A549 (cell line): ENCODE measurements around the gene RAPGEF5.

Experiments used
- CEBPB ChIP-seq, 2 experiments: fragments of >200 bp in 1 of 2; sonication (Bioruptor Twin) in 1 of 2; formaldehyde crosslinking in 1 of 2; IDR thresholded peaks; 2 replicates each; pipeline ENCODE4 v1.6.1; 2012 to 2016
- CHD4 ChIP-seq: fragments of 200-600 bp; sonication (generic); IDR thresholded peaks from 2 replicates; pipeline ENCODE4 v1.6.1; 2016; ENCODE audit warnings: antibody characterized with exemption, mild to moderate bottlenecking, borderline replicate concordance
- CTCF ChIP-seq: fragments of >200 bp; sonication (Bioruptor Twin); formaldehyde crosslinking; IDR thresholded peaks from 3 replicates; pipeline ENCODE4 v1.5.1; 2016
- EHMT2 ChIP-seq: fragments of 200-600 bp; sonication (generic); IDR thresholded peaks from 2 replicates; pipeline ENCODE4 v1.6.1; 2016; ENCODE audit warnings: antibody characterized with exemption, low read depth, mild to moderate bottlenecking, moderate library complexity
- EP300 ChIP-seq, 2 experiments: fragments of >200 bp; sonication (Bioruptor Twin); formaldehyde crosslinking; IDR thresholded peaks; 2 replicates in 1 of 2; 3 replicates in 1 of 2; pipeline ENCODE4 v1.6.1; 2016 to 2017
- JUNB ChIP-seq: fragments of >200 bp; sonication (Bioruptor Twin); formaldehyde crosslinking; IDR thresholded peaks from 2 replicates; pipeline ENCODE4 v1.6.1; 2016
- MAZ ChIP-seq: fragments of 150-350 bp; IDR thresholded peaks from 2 replicates; pipeline ENCODE4 v1.6.1; 2014; ENCODE audit warnings: antibody characterized with exemption, low read depth, low read length, borderline replicate concordance
- POLR2A ChIP-seq: IDR thresholded peaks from 2 replicates; pipeline ENCODE4 v1.6.1; 2012; ENCODE audit warnings: mild to moderate bottlenecking, low read length
- RNF2 ChIP-seq: fragments of 200-600 bp; sonication (generic); IDR thresholded peaks from 2 replicates; pipeline ENCODE4 v1.6.1; 2016; ENCODE audit warnings: low read depth, mild to moderate bottlenecking, antibody characterized with exemption, moderate library complexity, borderline replicate concordance
- SMC3 ChIP-seq: fragments of >200 bp; sonication (Bioruptor Twin); formaldehyde crosslinking; IDR thresholded peaks from 3 replicates; pipeline ENCODE4 v1.6.1; 2018; ENCODE audit warnings: inconsistent platforms
- USF2 ChIP-seq: fragments of 450-650 bp; IDR thresholded peaks from 2 replicates; pipeline ENCODE4 v1.6.1; 2014; ENCODE audit warnings: antibody characterized with exemption
- ZC3H11A ChIP-seq: fragments of 450-650 bp; IDR thresholded peaks from 2 replicates; pipeline ENCODE4 v1.6.1; 2014; ENCODE audit warnings: antibody characterized with exemption, mild to moderate bottlenecking

GRCh38 chr7:22277375-22277774 is 79.6 kb downstream of the RAPGEF5 start:
- TF ChIP-seq USF2: no peak
- TF ChIP-seq CTCF: no peak
- no peak for TF ChIP-seq POLR2A
- no peak for TF ChIP-seq ZC3H11A
- TF ChIP-seq EP300 (IDR thresholded peaks at IDR 0.05): no peak
- no peak for TF ChIP-seq JUNB
- no peak for TF ChIP-seq MAZ
- TF ChIP-seq EHMT2: no peak
- TF ChIP-seq RNF2: no peak
- TF ChIP-seq CEBPB (IDR thresholded peaks at IDR 0.05): no peak
- no peak for TF ChIP-seq CHD4
- TF ChIP-seq SMC3: no peak
